Calu3 (cell line): ENCODE data around the gene F2RL1. TPM values are rescaled to one million over a fixed set of nuclear protein-coding genes. Genes with fewer than 3 reads are reported as not detected.
"Not testable (repeated sequence)": the region's sequence is repeated elsewhere in the genome, so short reads cannot be mapped to it uniquely, and the experiment has no call there.

Experiments used
- BruUV-seq: library from RNA; stranded (reverse); fragments of 400-500 nt; replicated peaks from 2 replicates; lab custom pipeline; 2021; lab: Mats Ljungman, UMichigan
- CTCF ChIA-PET: fragments of 300-600 bp; sonication (Branson Sonifier 250); formaldehyde crosslinking; loops from one replicate; lab custom pipeline; 2022; ENCODE audit warnings: antibody characterized with exemption; lab: Charles Lee
- DNase-seq: peaks from one replicate; pipeline ENCODE4 v3.0.0; 2022
- H3K27ac Mint-ChIP-seq: one replicate; pipeline ENCODE4 v1.8.0; 2022; ENCODE audit warnings: mixed read lengths; ENCODE audit not compliant: unreplicated experiment
- H3K27me3 Mint-ChIP-seq: one replicate; pipeline ENCODE4 v1.8.0; 2022; ENCODE audit warnings: mixed read lengths; ENCODE audit not compliant: unreplicated experiment
- H3K36me3 Mint-ChIP-seq: one replicate; pipeline ENCODE4 v1.8.0; 2022; ENCODE audit warnings: mild to moderate bottlenecking, moderate library complexity, mixed read lengths; ENCODE audit not compliant: insufficient read depth, unreplicated experiment
- H3K4me1 Mint-ChIP-seq: one replicate; pipeline ENCODE4 v1.8.0; 2022; ENCODE audit warnings: mild to moderate bottlenecking, low read depth, mixed read lengths; ENCODE audit not compliant: unreplicated experiment
- H3K4me3 Mint-ChIP-seq: one replicate; pipeline ENCODE4 v1.8.0; 2022; ENCODE audit warnings: mild to moderate bottlenecking, low read depth, moderate library complexity, mixed read lengths; ENCODE audit not compliant: unreplicated experiment
- H3K9me3 Mint-ChIP-seq: one replicate; pipeline ENCODE4 v1.8.0; 2022; ENCODE audit warnings: low read depth, mixed read lengths; ENCODE audit not compliant: unreplicated experiment
- intact Hi-C: fragments of 100-400 bp; cut with micrococcal nuclease; formaldehyde crosslinking; loops from one replicate; pipeline ENCODE4 v1.10.0; 2022; ENCODE audit not compliant: unreplicated experiment
- total RNA-seq: library from RNA; stranded (reverse); gene quantifications from 2 replicates; pipeline ENCODE4 v1.2.3, GENCODE V29; 2022
- TF ChIP-seq, protein P1 (sequence below): fragments of 200-600 bp; IDR thresholded peaks from one replicate; pipeline ENCODE4 v1.8.0; 2022; ENCODE audit warnings: antibody characterized with exemption; ENCODE audit not compliant: unreplicated experiment

Gene F2RL1
- total RNA-seq, 1 experiment from 2014 or later, result 122 TPM

DNA sequence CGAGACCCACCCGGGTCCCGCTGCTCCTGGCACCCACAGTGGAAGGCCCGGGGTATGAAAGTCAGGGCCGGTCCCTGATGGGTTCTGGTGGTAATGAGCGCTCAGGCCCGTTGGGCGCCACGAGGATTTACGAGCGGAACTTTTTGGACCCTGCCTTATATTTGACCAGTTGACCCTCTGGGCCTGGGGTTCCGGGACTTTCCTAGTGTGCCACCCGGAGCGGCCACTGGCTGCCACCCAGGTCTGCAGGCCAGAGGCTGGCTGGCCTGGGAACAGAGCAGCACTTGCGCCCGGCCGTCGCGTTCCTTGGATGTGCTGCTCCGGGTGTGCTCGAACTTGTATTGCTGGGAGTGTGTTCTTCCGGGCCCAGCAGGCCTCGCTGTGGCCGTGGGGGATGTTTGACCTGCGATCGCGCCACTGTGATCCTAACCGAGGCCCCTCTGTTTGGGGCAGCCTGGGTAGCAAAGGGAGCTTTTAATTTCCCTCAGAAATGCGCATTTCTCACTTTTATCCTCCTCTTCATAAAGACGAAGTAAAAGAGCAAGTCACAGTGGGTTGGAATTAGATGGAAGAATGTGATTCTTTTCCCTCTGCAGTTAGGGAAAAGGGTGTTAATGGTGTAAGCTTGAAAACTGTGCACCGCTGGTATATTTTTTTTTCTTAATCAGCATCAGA, 1.2 kb downstream of the F2RL1 start:
- peak overlapping the region; percentile 99 for H3K4me3 Mint-ChIP-seq
- DNase-seq, result peak; percentile 24
- H3K9me3 Mint-ChIP-seq, result no peaks in the 10 kb centered on the region
- TF ChIP-seq, protein P1, sequence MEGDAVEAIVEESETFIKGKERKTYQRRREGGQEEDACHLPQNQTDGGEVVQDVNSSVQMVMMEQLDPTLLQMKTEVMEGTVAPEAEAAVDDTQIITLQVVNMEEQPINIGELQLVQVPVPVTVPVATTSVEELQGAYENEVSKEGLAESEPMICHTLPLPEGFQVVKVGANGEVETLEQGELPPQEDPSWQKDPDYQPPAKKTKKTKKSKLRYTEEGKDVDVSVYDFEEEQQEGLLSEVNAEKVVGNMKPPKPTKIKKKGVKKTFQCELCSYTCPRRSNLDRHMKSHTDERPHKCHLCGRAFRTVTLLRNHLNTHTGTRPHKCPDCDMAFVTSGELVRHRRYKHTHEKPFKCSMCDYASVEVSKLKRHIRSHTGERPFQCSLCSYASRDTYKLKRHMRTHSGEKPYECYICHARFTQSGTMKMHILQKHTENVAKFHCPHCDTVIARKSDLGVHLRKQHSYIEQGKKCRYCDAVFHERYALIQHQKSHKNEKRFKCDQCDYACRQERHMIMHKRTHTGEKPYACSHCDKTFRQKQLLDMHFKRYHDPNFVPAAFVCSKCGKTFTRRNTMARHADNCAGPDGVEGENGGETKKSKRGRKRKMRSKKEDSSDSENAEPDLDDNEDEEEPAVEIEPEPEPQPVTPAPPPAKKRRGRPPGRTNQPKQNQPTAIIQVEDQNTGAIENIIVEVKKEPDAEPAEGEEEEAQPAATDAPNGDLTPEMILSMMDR, result no peak
- H3K36me3 Mint-ChIP-seq, result peaks cover 60% of the 10 kb centered on the region
- H3K4me1 Mint-ChIP-seq, result peaks cover 30% of the 10 kb centered on the region
- BruUV-seq, result no TSS peak
- H3K27ac Mint-ChIP-seq, result peak overlapping the region; percentile 93
- H3K27me3 Mint-ChIP-seq, result no peaks in the 10 kb centered on the region
- intact Hi-C loops, result loop anchor here (2.0 kb wide), 1 partner anchor 35 kb away; no protein-coding TSS in a partner anchor
- CTCF ChIA-PET, result interaction anchor here (1.1 to 2.2 kb wide), 2 partner anchors 45 to 48 kb away, joined by 3 to 9 read pairs; no protein-coding TSS in a partner anchor

DNA sequence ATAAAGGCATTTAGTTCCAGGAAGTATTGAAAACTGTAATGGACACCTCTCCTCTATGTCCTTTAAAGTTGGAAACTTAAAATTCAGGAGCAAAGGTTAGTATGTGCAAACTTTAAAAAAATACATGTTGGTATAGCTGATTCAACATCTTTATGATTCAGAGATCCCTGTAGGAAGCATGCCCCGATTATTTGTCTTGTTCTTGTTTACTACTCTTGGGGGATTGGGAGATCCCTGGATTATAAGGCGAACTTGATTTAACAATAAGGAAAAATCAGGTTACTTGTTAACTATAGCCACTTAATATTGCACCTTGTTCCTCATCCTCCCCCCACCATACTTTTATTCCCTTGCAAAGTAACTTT, 1.7 kb downstream of the F2RL1 start:
- intact Hi-C loops, result loop anchor here (2.0 kb wide), 1 partner anchor 36 kb away; no protein-coding TSS in a partner anchor

DNA sequence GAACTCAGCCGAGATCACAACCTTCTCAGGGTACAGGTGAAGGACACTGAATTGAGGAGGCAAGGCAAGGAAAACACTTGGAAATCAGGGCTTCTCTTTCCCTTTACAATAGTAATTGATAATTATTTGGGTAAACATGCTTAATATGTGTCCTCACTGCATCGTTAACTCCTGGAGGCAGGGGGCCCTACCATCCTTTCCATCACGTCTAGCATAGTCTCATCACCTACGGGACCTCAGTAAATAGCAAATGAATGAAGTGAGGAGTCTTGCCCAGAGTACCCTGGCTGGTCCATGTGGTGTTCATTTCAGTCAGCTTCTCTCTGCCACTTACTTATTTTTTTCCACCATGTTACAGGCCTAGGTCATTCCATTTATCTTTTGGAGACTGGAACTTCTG, 2.3 kb downstream of the F2RL1 start:
- no peaks in the 10 kb centered on the region for H3K27me3 Mint-ChIP-seq
- CTCF ChIA-PET, result interaction anchor here (0.6 to 2.2 kb wide), 4 partner anchors 17 to 661 kb away, joined by 5 to 9 read pairs (median 6); no protein-coding TSS in a partner anchor
- intact Hi-C loops, result loop anchor here (2.0 kb wide), 1 partner anchor 36 kb away; no protein-coding TSS in a partner anchor
- peaks cover 64% of the 10 kb centered on the region for H3K36me3 Mint-ChIP-seq
- H3K27ac Mint-ChIP-seq, result peak overlapping the region; percentile 93
- H3K4me3 Mint-ChIP-seq, result peak overlapping the region; percentile 99
- no peaks in the 10 kb centered on the region for H3K9me3 Mint-ChIP-seq
- BruUV-seq, result no TSS peak
- H3K4me1 Mint-ChIP-seq, result peaks cover 35% of the 10 kb centered on the region
- no peak for DNase-seq
- TF ChIP-seq, protein P1, result no peak

More for the DNA sequence above, 1.7 kb downstream of the F2RL1 start:
- H3K27me3 Mint-ChIP-seq, result no peaks in the 10 kb centered on the region
- H3K4me3 Mint-ChIP-seq, result peak overlapping the region; percentile 99
- no peaks in the 10 kb centered on the region for H3K9me3 Mint-ChIP-seq
- CTCF ChIA-PET, result interaction anchor here (0.6 to 2.2 kb wide), 2 partner anchors 46 to 662 kb away, joined by 6 to 9 read pairs; no protein-coding TSS in a partner anchor
- DNase-seq, result no peak
- BruUV-seq, result TSS peak; percentile 29
- H3K4me1 Mint-ChIP-seq, result peaks cover 35% of the 10 kb centered on the region
- H3K36me3 Mint-ChIP-seq, result peaks cover 60% of the 10 kb centered on the region
- TF ChIP-seq, protein P1, result no peak
- H3K27ac Mint-ChIP-seq, result peak overlapping the region; percentile 93

DNA sequence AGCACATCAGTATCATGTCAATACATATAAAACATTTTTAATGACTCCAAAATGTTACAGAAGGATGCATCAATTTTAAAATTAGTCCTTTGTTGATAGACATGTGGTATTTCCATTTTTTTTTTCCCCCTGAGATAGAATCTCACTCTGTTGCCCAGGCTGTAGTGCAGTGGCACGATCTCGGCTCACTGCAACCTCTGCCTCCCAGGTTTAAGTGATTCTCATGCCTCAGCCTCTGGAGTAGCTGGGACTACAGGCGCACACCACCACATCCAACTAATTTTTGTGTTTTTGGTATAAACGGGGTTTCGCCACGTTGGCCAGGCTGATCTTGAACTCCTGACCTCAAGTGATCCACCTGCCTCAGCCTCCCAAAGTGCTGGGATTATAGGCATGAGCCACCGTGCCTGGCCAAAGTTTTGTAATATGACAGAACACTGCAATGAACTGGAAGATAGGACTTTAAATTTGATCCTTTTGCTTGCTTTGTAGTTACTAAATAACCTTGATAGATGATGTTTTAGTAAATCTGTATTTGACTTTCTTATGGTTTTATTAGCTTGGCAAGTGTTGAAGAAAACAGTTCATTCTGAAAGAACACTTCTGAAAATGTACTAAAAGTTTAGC, 3.4 kb downstream of the F2RL1 start:
- H3K9me3 Mint-ChIP-seq, DNase-seq, H3K27me3 Mint-ChIP-seq, intact Hi-C loops, BruUV-seq: not testable (repeated sequence)
- CTCF ChIA-PET, result interaction anchor here (0.8 to 1.3 kb wide), 4 partner anchors 8 to 32 kb away, joined by 3 to 6 read pairs (median 5); no protein-coding TSS in a partner anchor
- Mint-ChIP-seq H3K36me3 (peaks cover 72% of the 10 kb centered on the region), H3K4me3 (peak overlapping the region; percentile 99), H3K27ac (peak overlapping the region; percentile 80), H3K4me1 (peaks cover 38% of the 10 kb centered on the region)

DNA sequence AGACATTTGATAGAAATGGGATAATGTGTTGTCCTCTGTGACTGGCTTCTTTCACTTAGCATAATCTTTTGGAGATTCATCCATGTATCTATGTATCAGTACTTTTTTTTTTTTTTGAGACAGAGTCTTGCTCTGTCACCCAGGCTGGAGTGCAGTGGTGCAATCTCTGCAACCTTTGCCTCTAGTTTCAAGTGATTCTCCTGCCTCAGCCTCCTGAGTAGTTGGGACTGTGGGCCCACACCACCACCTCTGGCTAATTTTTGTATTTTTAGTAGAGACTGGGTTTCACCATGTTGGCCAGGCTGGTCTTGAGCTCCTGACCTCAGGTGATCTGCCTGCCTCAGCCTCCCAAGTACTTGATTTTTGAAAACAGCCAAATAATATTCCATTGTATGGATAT, 7.6 kb downstream of the F2RL1 start:
- intact Hi-C loops, H3K27me3 Mint-ChIP-seq, BruUV-seq, H3K9me3 Mint-ChIP-seq, DNase-seq: not testable (repeated sequence)
- Mint-ChIP-seq H3K4me3 (peak overlapping the region; percentile 29), H3K36me3 (peaks cover 71% of the 10 kb centered on the region), H3K4me1 (peaks cover 56% of the 10 kb centered on the region), H3K27ac (peak overlapping the region; percentile 59)
- CTCF ChIA-PET, result interaction anchor here (0.6 kb wide), 1 partner anchor 114 kb away, joined by 5 read pairs; no protein-coding TSS in a partner anchor
